Activated T-cell treated with anti-CD3 and anti-CD28 coated beads, Interleukin-2, amount 50 U/mL, for 48 hours (primary cell): ENCODE measurements around the gene CDCA4.
A peak's percentile ranks its signal among the peaks of the same experiment; 100 is the strongest.
"Not testable (repeated sequence)": the region's sequence is repeated elsewhere in the genome, so short reads cannot be mapped to it uniquely, and the experiment has no call there.

ENCODE experiments used
- DNase-seq, 2 experiments: peaks; one replicate each; pipeline ENCODE4 v3.0.0-alpha.2; 2020

The CDCA4 gene

DNA sequence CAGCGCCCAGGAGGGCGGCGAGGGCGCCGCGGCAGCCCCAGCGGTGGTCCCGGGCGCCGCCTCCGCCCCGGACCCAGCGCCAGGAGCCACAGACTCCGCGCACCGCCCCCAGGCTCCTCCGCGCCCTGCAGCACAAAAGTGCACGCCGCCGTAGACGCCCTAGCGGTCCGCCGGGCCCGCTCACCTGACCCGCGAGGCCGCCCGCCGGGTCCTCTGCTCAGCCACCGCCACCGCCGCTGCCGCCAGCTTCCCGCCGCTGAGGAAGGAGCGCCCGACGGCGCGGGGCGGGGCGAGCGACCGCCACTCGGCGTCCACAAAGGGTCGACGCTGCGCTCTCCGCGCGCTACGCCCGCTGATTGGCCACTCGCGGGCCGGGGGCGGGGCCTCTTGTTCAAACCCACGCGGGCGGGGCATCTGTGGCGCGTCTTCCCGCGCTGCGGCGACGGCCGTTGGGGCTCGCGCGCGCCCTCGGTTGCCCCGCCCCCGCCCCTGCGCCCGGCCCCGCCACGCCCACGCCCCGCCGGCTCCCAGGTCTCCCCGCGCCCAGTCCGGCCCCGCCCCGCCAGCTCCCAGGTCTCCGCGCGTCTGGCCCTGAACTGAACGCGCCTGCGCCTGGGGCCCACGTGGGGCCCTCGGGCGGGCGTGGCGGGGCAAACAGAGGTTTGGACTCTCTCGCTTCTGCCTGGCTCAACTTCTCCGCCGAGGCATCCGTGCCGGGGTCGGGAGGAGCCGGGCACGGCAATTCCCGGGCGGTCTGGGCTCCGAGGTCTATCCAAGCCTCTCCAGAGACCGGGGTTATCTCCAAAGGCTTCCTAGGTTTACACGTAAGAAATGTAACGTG, at the start of gene CDCA4:
Gene CDCA4 (minus strand): TSS at position 269 of the 841 bp plus-strand sequence. CDS start 9,154 bp downstream, outside the sequence.
- peak; percentile 99 for DNase-seq

DNA sequence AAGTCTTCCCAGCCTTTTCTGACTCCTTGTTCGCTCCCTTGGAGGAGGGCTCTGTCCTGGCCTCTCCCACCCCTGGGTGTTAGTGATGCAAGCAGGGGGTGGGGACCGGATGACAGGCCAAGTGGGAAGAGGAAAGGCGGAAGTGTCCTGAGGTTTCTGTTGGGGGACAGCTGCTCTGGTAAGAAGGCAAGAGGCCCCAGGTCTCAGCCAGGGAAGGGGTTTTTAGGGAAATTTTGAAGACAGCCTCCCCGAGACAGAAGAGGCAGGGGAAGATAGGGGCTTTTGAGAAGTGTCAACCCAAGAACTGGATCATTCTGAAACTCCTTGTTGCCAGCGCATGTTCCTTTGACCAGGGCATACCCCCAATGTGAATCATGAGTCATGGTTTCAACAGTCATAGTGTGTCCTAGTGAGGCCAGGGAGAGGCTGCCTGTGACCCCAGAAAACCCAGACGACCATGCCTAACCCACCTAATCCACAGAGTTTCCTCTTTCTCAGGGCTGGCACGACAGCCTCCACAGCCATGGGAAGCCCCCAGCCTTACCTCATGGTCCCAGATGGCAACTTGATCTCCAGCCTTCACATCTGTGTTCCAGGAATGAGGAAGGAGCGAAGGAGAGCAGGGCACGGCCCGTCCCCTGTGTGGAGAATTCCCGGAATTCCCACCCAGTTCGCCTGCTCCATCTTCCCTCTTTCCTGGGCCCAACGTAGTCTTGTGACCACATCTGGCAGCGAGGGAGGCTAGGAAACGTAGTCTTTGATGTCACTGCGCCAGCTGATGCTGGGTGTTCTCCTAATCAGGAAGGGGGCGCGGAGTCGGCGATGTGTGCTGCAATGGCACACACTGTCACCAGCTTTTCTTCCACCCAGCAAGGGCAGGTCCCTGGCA, 49.2 kb upstream of the CDCA4 start:
- DNase-seq: peak; percentile 73 to 80

DNA sequence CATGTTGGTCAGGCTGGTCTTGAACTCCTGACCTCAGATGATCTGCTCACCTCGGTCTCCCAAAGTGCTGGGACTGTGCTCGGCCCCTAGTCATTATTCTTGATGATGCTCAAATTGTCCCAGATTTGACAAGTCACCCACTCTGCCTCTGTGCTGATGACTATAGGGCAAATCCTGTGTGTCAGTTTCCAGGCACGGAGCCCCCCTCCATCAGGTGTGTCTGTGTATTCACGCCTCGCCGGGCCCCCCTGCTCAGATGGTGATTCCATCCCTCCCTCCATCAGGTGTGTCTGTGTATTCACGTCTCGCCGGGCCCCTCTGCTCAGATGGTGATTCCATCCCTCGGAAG, 48.6 kb upstream of the CDCA4 start:
- DNase-seq: no peak

DNA sequence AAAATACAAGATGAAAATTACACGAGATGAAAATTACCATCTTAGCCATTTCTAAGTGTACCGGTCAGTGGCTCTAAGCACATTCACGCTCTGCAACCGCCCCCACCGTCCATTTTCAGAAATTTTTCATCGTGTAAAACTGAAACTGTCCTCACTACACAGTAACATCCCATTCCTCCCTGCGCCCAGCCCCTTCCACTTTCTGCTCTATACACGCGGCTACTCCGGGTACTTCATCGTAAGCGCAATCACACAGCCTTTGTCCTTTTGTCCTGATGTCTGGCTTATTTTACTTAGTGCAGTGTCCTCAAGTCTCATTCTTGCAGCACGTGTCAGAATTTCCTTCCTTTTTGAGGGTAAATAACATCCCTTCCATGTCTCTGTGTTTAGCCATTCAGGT, 47.9 kb upstream of the CDCA4 start:
- no peak for DNase-seq

DNA sequence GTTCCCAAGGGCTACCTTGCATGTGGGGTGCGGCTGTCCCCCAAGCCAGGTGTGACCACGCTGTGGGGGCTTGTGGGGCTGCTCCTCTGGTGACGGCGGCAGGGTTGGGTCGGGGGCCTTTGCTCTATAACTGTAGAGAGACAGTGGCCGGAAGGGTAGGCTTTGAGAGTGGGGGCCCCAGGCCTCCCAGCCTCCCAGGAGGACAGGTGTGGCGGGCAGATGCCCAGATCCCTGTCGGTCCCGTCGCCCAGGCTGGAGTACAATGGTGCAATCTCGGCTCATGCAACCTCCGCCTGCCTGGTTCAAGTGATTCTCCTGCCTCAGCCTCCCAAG, 47.1 kb upstream of the CDCA4 start:
- no peak for DNase-seq

DNA sequence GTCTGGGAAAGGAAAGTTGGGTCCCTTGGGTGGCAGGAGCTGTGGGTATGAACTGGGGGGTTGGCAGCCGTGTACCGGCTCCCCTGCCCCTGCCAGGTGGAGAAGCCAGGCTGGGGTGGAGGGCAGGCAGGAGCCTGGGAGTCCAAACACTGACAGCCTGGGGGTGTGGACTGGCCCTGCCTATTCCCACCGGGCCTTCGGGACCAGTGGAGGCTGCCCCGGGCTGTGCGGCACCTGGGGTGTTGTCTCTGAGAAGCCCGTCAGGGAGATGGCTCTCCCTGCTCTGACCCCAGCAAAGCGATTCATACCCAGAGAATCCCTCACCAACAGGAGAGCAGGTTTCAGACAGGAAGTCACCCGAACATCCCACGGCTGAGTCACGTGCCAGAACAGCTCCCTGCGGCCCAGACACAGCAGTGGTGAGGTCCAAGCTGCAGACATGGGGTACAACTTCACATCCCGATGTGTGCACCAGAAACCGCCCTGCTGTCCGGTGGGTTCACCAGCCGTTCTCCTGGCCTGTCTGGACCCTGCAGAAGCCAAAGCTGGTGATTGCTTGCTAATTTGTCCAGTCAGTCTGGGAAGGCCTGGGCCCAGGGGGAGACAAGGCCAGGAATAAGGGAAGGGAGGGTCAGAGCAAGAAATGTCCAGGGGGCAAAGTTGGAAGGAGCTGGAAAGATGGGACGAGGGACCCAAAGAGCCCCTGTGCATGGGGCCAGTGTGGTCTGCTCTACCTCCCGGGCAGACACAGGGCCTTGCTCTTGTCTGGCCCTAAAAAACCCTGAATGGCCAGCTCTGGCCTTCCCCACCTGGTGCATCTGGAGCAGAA, 46.5 kb upstream of the CDCA4 start:
- peak; percentile 75 to 85 for DNase-seq

DNA sequence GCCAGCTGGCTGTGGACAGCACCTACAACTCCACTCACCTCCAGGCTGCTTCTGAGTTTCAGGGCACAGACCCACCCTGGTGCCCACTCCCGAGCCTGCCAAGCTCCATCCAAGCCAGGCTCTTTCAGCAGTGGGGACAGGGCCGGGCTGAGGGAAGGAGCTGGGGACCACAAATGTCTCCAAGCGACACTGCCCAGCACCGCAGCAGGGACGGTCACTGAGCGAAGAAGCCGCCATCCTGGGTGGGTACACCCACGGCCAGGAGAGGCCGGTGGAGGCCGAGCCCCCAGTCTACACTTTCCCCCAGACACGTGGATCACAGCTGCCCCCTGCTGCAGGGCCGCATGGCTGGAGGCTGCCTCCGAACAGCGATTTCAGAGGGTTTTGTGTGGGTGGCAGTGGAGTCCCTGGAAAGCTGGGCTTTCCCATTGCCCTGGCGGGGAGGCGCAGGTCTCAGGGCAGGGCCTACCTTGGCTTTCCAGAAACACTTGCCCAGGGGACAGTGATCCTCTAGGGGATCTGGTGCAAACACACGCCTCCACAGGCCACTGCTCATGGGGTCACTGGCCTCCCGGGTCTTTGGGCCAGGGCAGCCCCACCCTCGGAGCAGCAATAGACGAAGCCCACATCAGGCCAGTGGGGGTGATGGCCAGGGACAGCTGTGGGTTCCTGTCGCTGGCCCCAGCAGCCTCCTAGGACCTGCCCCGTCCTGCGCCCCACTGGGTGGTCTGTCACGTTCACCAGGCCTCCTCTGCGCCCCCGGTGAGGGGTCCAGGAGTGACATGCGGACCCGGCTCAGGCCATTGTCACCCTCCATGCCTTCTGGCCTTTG, 45.6 kb upstream of the CDCA4 start:
- peak; percentile 59 to 62 for DNase-seq

DNA sequence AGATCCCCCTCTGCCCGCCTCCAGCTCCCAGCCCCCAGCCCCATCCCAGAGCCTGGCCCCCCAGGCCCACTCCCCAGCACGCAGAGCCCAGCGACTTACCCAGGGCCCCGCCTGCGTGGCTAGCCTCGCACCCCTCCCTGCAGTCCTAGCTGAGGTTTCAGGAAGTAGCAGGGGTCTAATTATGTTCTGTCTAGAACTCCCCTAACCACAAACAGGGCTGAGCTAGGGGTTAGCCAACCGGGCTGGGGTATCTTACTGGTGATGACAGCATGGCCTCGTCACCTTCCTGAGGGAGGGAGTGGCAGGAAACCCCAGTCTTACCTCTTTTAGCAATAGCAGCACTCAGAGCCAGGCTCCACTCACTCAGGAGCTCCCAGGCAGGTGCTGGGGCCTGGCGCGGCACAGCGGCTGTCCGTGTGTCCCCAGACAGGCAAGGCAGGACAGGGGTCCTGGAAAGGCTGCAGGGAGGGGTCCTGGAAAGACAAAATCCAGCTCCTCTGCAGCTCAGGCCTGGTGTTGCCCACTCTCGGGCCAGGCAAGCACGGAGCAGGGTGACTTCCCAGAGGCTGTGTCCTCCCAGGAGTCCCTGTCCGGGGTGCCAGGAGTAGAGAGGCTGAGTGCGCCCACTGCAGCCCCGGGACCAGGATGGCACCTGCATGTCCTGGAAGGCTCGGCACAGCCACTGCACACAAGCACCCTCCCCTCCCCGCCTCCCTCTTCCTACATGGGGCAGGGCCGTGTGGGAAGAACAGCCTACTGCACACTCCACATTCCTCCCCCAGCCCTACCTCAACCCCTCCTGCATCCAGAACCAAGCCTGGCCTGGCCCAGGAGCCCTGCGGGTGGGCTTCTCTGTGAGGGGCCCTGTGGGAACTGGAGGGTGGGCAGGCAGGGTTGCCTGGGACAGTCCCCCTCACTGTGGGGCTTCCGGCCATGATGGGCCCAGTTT, 44.7 kb upstream of the CDCA4 start, which contains the start of gene GPR132:
Gene GPR132 (minus strand): TSS at position 151 of the 949 bp plus-strand sequence. CDS start 10,010 bp downstream, outside the sequence.
- peak; percentile 86 to 89 for DNase-seq

DNA sequence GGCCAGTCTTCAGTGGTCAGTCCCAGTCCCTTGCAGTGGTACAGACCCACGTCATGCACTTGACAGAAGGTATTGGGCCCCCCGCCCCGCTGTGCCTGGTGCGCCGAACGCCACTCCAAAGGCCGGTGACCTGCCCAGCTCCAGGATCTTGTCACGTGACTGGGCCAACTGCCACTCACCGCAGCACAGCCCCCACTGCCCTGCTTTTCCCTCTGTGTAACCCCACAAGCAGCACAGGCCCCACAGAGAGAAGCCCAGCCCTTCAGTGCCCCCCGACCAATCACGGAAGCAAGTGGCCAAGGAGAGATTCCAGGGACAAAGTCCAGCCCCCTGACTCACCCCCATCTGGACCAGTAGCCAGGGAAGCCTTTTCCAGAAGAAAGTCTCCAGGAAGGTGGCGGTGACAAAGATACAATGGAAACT, 43.8 kb upstream of the CDCA4 start:
- peak; percentile 56 to 62 for DNase-seq

DNA sequence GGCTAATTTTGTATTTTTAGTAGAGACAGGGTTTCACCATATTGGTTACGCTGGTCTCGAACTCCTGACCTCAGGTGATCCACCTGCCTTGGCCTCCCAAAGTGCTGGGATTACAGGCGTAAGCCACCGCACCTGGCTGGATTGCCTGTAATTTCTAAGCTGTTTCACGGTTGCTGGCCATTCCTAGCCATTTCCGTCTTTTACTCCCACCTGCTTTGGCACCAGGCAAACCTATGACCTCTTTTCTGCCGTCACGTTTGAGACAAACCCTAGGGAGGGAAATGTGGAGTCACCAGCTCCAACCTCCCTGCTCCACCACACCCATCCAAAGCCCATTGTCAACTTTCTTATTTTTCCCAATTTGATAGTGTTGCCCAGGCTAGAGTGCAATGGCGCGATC, 43.1 kb upstream of the CDCA4 start:
- no peak for DNase-seq

DNA sequence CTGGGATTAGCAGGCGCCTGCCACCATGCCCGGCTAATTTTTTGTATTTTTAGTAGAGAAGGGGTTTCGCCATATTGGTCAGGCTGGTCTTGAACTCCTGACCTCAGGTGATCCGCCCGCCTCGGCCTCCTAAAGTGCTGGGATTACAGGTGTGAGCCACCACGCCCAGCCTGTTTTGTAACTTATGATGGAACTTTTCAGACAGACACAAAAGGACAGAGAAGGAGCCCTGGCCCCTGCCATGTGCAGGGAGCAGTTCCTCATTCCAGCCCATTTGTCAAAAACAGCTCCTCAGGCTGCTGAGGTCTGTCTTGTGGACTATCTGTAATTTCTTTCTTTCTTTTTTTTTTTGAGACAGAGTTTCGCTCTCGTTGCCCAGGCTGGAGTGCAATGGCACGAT, 42.6 kb upstream of the CDCA4 start:
- not testable (repeated sequence) for DNase-seq

DNA sequence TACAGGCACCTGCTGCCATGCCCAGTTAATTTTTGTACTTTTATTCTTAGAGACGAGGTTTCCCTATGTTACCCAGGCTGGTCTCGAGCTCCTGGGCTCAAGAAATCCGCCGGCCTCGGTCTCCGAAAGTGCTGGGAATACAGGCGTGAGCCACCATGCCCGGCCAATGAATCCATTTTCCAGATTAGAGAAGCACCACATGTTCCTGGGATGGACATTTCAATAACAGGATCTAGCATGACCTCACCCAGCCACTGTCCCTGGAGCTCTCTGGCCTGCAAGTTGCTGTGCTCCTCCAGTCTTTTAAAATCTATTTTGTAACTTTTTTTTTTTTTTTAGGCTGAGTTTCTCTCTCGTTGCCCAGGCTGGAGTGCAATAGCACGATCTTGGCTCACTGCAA, 42.2 kb upstream of the CDCA4 start:
- no peak for DNase-seq

DNA sequence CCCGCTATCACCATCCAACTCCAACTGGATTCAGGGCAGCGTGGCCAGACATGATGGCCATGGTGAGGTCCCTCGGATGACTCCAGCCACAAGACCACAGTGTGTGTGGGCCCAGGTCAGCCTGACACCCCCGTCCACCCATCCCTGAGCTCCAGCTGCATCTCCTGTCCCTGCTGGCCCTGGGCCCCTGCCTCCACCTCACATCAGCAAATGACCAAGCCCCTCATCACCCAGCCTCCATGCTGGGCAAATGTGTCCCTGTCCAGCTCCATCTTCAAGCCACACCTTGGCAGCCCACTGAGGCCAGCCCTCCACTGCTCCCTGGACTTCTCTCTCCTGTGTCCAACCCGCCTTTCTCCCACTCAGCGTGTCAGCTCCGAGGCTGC, 41.2 kb upstream of the CDCA4 start:
- DNase-seq: no peak

DNA sequence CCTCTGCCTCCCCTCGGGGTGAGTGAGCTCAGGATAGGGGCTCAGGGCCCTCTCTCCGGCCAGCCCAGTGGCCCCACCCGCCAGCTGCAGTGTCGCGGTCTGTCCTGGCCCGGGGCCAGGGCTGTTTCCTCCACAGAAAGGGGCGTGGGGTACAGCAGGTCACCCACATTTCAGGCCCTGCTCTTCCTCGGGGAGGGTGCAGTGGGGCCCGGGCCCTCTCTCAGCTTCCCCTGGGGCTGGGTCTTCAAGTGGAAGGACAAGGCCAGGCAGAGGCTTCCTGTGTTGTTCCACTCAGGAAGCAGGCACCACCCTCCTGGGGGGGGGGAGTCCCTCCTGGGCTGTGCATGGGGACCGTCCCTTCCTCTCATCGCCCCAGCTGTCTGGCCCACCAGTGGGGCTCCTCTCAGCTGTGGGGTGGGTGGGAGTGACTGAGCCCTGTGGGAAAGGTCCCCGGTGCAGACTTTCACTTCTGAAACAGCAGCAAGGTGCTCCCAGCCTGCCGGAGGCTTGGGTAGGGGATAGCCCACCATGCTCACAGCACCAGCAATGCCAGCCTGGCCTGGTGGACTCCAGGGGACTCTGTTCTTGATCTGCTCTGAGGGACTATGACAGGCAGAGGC, 40.7 kb upstream of the CDCA4 start:
- DNase-seq: peak; percentile 82 to 83

DNA sequence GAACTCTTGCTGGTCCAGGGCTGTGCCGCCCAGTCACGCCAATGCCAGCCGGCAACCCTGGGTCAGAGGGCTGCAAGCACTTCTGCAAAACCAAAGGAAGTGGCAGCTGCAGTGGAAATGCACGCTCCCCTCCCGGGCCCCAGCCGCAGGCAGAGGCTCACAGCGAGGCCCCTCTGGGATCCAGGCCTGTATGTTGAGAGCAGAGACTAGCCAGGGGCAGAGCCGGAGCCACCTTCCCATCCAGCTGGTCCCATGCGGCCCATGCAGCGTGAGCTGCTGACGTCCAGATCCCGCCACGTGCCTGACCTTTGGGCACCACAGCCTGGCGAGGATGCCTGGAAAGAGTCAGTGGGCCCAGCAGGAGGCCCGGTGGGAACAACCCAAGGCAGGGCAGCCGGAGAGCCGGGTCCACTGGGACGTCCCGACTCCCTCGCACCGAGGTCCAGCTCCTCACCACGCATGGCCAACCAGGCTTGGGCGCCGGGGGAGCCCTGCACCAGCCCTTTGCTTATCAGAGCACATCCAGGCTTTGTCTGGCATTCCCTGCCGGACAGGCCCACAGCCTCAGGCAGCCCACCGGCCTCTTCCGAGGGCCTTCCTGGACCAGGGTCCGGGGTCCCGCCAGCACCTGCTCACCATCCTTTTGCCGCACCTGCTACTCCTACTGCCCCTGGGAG, 40.0 kb upstream of the CDCA4 start:
- DNase-seq: peak; percentile 75 to 76

DNA sequence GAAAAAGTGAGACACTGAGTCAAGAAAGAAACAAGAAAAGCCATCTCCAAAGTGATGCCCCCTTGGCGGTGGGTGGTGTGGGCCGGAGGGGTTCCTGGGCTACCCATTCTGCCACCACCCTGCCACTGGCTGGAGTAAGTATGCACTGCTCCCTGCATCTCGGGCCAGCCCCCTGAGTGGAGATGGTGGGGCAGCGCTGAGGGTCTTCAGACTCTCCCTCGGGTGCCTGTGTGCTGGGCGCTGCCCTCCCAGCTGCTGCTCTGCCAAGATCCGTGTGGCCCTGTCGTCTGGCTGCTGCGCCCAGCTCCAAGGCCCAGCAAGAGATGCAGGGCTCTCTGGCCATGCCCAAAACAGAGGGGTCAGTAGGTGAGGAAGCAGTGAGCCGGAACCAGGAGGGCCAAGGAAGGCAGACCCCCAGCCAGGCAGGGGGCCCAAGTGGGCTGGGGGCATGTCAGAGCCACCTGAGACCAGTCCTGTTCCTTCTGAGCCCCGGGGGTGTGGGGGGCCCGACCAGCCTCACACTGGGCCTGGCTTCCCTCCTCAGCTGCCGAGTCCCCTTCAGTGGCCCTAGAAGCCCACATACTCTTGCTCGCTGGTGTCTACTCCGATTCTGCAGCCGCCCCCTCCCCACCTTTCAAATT, 39.2 kb upstream of the CDCA4 start:
- peak; percentile 54 to 67 for DNase-seq

DNA sequence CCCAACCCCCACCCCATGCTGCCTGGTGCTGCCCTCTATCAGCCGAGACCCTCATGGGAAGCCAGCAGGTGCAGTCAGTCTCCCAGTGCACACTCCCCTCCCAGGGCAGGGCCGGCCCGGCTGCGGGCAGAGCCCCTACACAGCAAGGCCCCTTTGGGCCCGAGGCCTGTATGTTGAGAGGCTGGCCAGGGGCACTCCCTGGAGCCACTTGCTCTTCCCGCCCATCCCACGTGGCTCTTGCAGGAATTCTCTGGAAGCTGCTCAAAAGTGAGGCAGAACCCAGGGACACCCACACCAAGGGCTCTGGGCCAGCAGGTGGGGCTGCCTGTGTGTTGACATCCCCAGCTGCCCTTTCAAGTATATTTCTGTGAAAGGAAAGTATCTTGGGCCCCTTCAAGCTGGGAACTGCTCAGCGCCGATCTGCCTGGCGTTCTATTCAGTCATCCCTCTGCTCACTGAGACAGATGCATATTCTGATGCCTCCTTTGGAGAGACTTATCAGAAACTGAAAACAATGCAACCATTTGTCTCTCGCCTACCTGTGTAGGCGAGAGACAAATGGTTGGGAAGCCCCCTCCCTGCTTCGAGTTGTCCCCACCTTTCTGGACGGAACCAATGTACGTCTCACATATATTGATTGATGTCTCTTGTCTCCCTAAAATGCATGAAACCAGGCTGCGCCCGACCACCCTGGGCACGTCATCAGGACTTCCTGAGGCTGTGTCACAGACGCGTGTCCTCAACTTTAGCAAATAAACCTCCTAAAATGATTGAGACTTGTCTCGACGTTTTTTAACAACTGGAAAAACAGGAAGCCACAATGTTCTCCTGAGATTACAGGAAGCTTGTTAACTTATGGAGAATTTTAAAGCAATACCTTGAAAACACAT, 38.4 kb upstream of the CDCA4 start:
- peak; percentile 71 to 79 for DNase-seq

DNA sequence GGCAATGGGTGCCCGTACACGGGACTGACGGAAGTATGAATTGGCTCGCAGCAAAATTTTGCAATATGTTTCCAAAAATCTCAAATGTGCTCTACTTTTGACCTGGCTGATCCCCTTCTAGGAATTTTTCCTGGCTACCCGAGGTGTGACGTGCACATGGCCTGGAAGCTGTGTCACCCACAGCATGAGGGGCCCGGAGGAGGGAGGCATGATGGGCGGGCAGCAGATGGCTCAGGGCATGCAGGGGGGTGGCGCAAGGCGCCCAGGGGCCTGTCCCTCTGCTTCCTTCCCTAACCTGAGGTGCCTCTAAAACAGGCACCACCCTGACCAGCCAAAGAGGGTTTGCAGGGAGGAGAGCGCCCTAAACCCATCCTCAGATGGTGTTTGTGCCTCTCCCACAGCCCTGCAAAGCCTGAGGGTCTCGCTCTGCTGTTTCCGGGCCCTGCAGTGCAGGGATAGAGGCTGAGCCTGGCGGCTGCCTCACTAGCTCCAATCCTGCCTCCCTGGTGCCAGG, 37.7 kb upstream of the CDCA4 start:
- no peak for DNase-seq
